ENCODE results near the gene SUOX.
"Not testable (repeated sequence)": the region's sequence is repeated elsewhere in the genome, so short reads cannot be mapped to it uniquely, and the experiment has no call there.

SUOX gene

DNA sequence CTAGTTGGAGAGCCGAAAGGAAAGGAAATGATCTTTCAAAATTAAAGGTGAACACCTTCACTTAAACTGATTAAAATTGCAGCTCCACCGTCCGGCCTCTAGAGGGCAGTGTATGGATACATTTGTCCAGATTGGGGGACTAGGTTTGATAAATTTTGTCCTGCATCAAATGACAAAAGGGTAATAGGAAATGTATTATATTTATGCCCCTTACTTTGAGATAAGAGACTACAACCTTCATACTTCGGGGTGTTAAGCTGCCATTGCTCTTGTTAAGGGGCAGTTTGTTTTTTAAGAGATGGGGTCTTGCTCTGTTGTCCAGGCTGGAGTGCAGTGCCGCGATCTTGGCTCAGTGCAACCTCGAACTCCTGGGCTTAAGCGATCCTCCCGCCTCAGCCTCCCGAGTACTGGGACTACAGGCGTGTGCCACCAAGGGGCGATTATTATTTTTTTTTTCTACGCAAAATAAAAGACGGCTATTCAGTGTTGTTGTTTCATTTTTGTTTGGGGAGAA is 818 bp upstream of the SUOX start:
- H3K36me3 ChIP-seq (ENCODE audit: insufficient read depth, low read length): peaks cover 39% of the 10 kb centered on the region
- H4K20me1 ChIP-seq (ENCODE audit: insufficient read depth, low read length): no peaks in the 10 kb centered on the region
- no peak overlapping the region for H3K4me2 ChIP-seq (ENCODE audit: low read length)
- H3K4me1 ChIP-seq (ENCODE audit: insufficient read depth, low read length, severe bottlenecking): peaks cover 8% of the 10 kb centered on the region
- no peak overlapping the region for H2AFZ ChIP-seq (ENCODE audit: low read length)
- H3F3A ChIP-seq (ENCODE audit: insufficient read depth, low read length): 0 out of 2 replicates have a peak, but pooled peaks cover 4% of the 10 kb centered on the region
- no peak overlapping the region for H3K4me3 ChIP-seq (ENCODE audit: low read depth, low read length, poor library complexity, severe bottlenecking)
- H3K27ac ChIP-seq (ENCODE audit: low read depth, low read length, poor library complexity, severe bottlenecking): no peak overlapping the region
- H3K9me2 ChIP-seq (ENCODE audit: low read depth, low read length): no peaks in the 10 kb centered on the region
- H3K9me3 ChIP-seq (ENCODE audit: low read length): no peaks in the 10 kb centered on the region
- TF ChIP-seq, protein P1, sequence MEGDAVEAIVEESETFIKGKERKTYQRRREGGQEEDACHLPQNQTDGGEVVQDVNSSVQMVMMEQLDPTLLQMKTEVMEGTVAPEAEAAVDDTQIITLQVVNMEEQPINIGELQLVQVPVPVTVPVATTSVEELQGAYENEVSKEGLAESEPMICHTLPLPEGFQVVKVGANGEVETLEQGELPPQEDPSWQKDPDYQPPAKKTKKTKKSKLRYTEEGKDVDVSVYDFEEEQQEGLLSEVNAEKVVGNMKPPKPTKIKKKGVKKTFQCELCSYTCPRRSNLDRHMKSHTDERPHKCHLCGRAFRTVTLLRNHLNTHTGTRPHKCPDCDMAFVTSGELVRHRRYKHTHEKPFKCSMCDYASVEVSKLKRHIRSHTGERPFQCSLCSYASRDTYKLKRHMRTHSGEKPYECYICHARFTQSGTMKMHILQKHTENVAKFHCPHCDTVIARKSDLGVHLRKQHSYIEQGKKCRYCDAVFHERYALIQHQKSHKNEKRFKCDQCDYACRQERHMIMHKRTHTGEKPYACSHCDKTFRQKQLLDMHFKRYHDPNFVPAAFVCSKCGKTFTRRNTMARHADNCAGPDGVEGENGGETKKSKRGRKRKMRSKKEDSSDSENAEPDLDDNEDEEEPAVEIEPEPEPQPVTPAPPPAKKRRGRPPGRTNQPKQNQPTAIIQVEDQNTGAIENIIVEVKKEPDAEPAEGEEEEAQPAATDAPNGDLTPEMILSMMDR (IDR thresholded peaks at IDR 0.05; ENCODE audit: low read length): peak; percentile 94
- no peak for TF ChIP-seq EZH2 (IDR thresholded peaks at IDR 0.05; ENCODE audit: borderline replicate concordance, low read length)
- no peak overlapping the region for H3K9ac ChIP-seq (ENCODE audit: low read length)
- no peaks in the 10 kb centered on the region for H3K27me3 ChIP-seq (ENCODE audit: insufficient read depth, low read length)
- no peaks in the 10 kb centered on the region for H3K79me2 ChIP-seq (ENCODE audit: insufficient read depth, low read length)

DNA sequence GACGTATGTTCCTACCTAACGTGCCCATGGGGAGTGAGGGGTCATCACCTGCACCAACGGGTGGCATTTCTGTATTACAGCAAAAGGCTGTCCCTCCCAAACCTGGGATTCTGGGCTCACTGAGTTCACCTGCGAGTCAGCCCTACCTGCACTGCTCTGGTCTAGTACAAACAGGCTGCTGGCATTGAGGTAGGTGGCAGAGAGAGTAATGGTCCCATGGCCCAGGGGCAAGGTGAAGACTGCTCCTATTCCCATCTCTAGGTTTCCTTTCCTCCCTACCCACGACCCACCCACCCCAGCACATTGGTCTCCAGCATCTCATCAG is 421 bp downstream of the SUOX start:
- no peak overlapping the region for H3K9ac ChIP-seq (ENCODE audit: low read length)
- H3K27me3 ChIP-seq (ENCODE audit: insufficient read depth, low read length): no peaks in the 10 kb centered on the region
- TF ChIP-seq, protein P1 (IDR thresholded peaks at IDR 0.05; ENCODE audit: low read length): no peak
- no peak for TF ChIP-seq EZH2 (IDR thresholded peaks at IDR 0.05; ENCODE audit: borderline replicate concordance, low read length)
- H3K79me2 ChIP-seq (ENCODE audit: insufficient read depth, low read length): no peaks in the 10 kb centered on the region
- H3K4me1 ChIP-seq (ENCODE audit: insufficient read depth, low read length, severe bottlenecking): peaks cover 8% of the 10 kb centered on the region
- H3K9me3 ChIP-seq (ENCODE audit: low read length): no peaks in the 10 kb centered on the region
- no peaks in the 10 kb centered on the region for H4K20me1 ChIP-seq (ENCODE audit: insufficient read depth, low read length)
- H3K27ac ChIP-seq (ENCODE audit: low read depth, low read length, poor library complexity, severe bottlenecking): no peak overlapping the region
- H3K36me3 ChIP-seq (ENCODE audit: insufficient read depth, low read length): peaks cover 27% of the 10 kb centered on the region
- no peak overlapping the region for H3K4me2 ChIP-seq (ENCODE audit: low read length)
- no peak overlapping the region for H2AFZ ChIP-seq (ENCODE audit: low read length)
- H3K4me3 ChIP-seq (ENCODE audit: low read depth, low read length, poor library complexity, severe bottlenecking): no peak overlapping the region
- no peaks in the 10 kb centered on the region for H3K9me2 ChIP-seq (ENCODE audit: low read depth, low read length)
- H3F3A ChIP-seq (ENCODE audit: insufficient read depth, low read length): 0 out of 2 replicates have a peak, but pooled peaks cover 4% of the 10 kb centered on the region

DNA sequence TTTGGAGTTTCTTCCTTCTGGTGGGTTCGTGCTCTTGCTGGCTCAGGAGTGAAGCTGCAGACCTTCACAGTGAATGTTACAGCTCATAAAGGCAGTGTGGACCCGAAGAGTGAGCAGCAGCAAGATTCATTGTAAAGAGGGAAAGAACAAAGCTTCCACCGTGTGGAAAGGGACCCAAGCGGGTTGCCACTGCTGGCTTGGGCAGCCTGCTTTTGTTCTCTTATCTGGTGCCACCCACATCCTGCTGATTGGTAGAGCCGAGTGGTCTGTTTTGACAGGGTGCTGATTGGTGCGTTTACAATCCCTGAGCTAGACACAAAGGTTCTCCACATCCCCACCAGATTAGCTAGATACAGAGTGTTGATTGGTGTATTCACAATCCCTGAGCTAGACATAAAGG is 2.4 kb downstream of the SUOX start:
- H3F3A ChIP-seq (ENCODE audit: insufficient read depth, low read length); H3K27me3 ChIP-seq (ENCODE audit: insufficient read depth, low read length); H3K27ac ChIP-seq (ENCODE audit: low read depth, low read length, poor library complexity, severe bottlenecking); H4K20me1 ChIP-seq (ENCODE audit: insufficient read depth, low read length); H3K9me2 ChIP-seq (ENCODE audit: low read depth, low read length); H3K79me2 ChIP-seq (ENCODE audit: insufficient read depth, low read length); H3K36me3 ChIP-seq (ENCODE audit: insufficient read depth, low read length); H3K9ac ChIP-seq (ENCODE audit: low read length); H3K9me3 ChIP-seq (ENCODE audit: low read length); H3K4me2 ChIP-seq (ENCODE audit: low read length); H3K4me3 ChIP-seq (ENCODE audit: low read depth, low read length, poor library complexity, severe bottlenecking); H2AFZ ChIP-seq (ENCODE audit: low read length); H3K4me1 ChIP-seq (ENCODE audit: insufficient read depth, low read length, severe bottlenecking): not testable (repeated sequence)

DNA sequence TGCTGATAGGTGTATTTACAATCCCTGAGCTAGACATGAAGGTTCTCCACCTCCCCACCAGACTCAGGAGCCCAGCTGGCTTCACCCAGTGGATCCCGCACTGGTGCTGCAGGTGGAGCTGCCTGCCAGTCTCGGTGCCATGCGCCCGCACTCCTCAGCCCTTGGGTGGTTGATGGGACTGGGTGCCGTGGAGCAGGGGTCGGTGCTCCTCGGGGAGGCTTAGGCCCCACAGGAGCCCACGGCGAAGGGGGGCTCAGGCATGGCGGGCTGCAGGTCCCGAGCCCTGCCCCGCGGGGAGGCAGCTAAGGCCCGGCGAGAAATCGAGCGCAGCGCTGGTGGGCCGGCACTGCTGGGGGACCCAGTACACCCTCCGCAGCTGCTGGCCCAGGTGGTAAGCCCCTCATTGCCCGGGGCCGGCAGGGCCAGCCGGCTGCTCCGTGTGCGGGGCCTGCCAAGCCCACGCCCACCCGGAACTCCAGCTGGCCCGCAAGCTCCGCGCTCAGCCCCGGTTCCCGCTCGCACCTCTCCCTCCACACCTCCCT is 3.0 kb downstream of the SUOX start:
- H4K20me1 ChIP-seq (ENCODE audit: insufficient read depth, low read length); H3K27ac ChIP-seq (ENCODE audit: low read depth, low read length, poor library complexity, severe bottlenecking); H2AFZ ChIP-seq (ENCODE audit: low read length); H3K9ac ChIP-seq (ENCODE audit: low read length); H3K4me1 ChIP-seq (ENCODE audit: insufficient read depth, low read length, severe bottlenecking); H3K27me3 ChIP-seq (ENCODE audit: insufficient read depth, low read length); H3K9me2 ChIP-seq (ENCODE audit: low read depth, low read length); H3K4me3 ChIP-seq (ENCODE audit: low read depth, low read length, poor library complexity, severe bottlenecking); H3K4me2 ChIP-seq (ENCODE audit: low read length); H3K9me3 ChIP-seq (ENCODE audit: low read length); H3K36me3 ChIP-seq (ENCODE audit: insufficient read depth, low read length); H3F3A ChIP-seq (ENCODE audit: insufficient read depth, low read length); H3K79me2 ChIP-seq (ENCODE audit: insufficient read depth, low read length): not testable (repeated sequence)

All from OCI-LY1 (cell line).